Measurements from ENCODE around the gene HIRA. TPM values are rescaled to one million over a fixed set of nuclear protein-coding genes. Genes with fewer than 3 reads are reported as not detected.

The HIRA gene
- total and polyA plus RNA-seq, 2 experiments from 2014 or later, result 9.4 to 58.3 TPM

GRCh38 chr22:19303785-19304184 is 127.7 kb downstream of the HIRA start:
- Histone ChIP-seq H3K36me3 (ENCODE audit: insufficient read depth) (no peaks in the 10 kb centered on the region), H3K4me3 (no peak overlapping the region), H3K9me2 (ENCODE audit: insufficient read depth) (no peaks in the 10 kb centered on the region), H3K79me2 (replicated peaks; ENCODE audit: insufficient read depth) (no peaks in the 10 kb centered on the region), H3K27ac (ENCODE audit: low read depth) (no peak overlapping the region), H4K20me1 (replicated peaks; ENCODE audit: insufficient read depth) (0 out of 2 replicates have a peak, but pooled peaks cover 4% of the 10 kb centered on the region), H3K4me2 (no peak overlapping the region), H3F3A (replicated peaks; ENCODE audit: low read depth) (no peaks in the 10 kb centered on the region), H2AFZ (no peak overlapping the region), H3K27me3 (ENCODE audit: insufficient read depth) (no peaks in the 10 kb centered on the region), H3K4me1 (ENCODE audit: insufficient read depth) (no peaks in the 10 kb centered on the region)
- no peak for TF ChIP-seq ZNF114 (CRISPR knock-in tag; IDR thresholded peaks at IDR 0.05)
- TF ChIP-seq CREB1 (CRISPR knock-in tag; IDR thresholded peaks at IDR 0.05; ENCODE audit: low read depth), result no peak
- no peak for TF ChIP-seq EZH2 (IDR thresholded peaks at IDR 0.05; ENCODE audit: low read depth, unreplicated experiment)
- Mint-ChIP-seq H3K4me3 (no peak overlapping the region), H3K4me1 (no peaks in the 10 kb centered on the region), H3K27ac (no peak overlapping the region), H3K36me3 (ENCODE audit: low read depth) (no peaks in the 10 kb centered on the region), H3K9me3 (no peaks in the 10 kb centered on the region), H3K27me3 (ENCODE audit: insufficient read depth, low read depth, poor library complexity) (no peaks in the 10 kb centered on the region)
- ATAC-seq (no peak), DNase-seq (ENCODE audit: low spot score) (no peak)

- no peak for TF ChIP-seq NANOG (IDR thresholded peaks at IDR 0.05; ENCODE audit: borderline replicate concordance)
- no peak for TF ChIP-seq CREB1 (CRISPR knock-in tag; IDR thresholded peaks at IDR 0.05; ENCODE audit: low read depth)
- TF ChIP-seq JUNB (IDR thresholded peaks at IDR 0.05; ENCODE audit: unreplicated experiment), result no peak
- no peak for TF ChIP-seq EZH2phosphoT487 (IDR thresholded peaks at IDR 0.05; ENCODE audit: unreplicated experiment)
- TF ChIP-seq ZNF331 (CRISPR knock-in tag; IDR thresholded peaks at IDR 0.05; ENCODE audit: low read depth), result no peak
- no peak for TF ChIP-seq STAT1 (IDR thresholded peaks at IDR 0.05; ENCODE audit: unreplicated experiment)
- TF ChIP-seq ZNF114 (CRISPR knock-in tag; IDR thresholded peaks at IDR 0.05), result no peak
- Histone ChIP-seq H4K20me1 (replicated peaks; ENCODE audit: insufficient read depth) (no peaks in the 10 kb centered on the region), H3K27me3 (ENCODE audit: insufficient read depth) (peaks cover 3% of the 10 kb centered on the region; the same call in 1 of the 2 replicates), H3K36me3 (ENCODE audit: insufficient read depth) (no peaks in the 10 kb centered on the region), H3K4me3 (no peak overlapping the region), H2AFZ (no peak overlapping the region), H3F3A (replicated peaks; ENCODE audit: low read depth) (peaks cover 3% of the 10 kb centered on the region; the same call in 1 of the 2 replicates), H3K79me2 (replicated peaks; ENCODE audit: insufficient read depth) (no peaks in the 10 kb centered on the region), H3K9me2 (ENCODE audit: insufficient read depth) (no peaks in the 10 kb centered on the region), H3K4me1 (ENCODE audit: insufficient read depth) (peaks cover 13% of the 10 kb centered on the region), H3K27ac (ENCODE audit: low read depth) (no peak overlapping the region), H3K4me2 (no peak overlapping the region)
- ATAC-seq (no peak), DNase-seq (ENCODE audit: low spot score) (no peak)
- Mint-ChIP-seq H3K36me3 (ENCODE audit: low read depth) (no peaks in the 10 kb centered on the region; the same call in 2 of the 3 replicates), H3K4me1 (peaks cover 6% of the 10 kb centered on the region; the same call in 2 of the 3 replicates), H3K9me3 (no peaks in the 10 kb centered on the region; the same call in 2 of the 3 replicates), H3K27ac (no peak overlapping the region), H3K27me3 (ENCODE audit: insufficient read depth, low read depth, poor library complexity) (peaks cover 18% of the 10 kb centered on the region), H3K4me3 (no peak overlapping the region)
These were observed 135.8 kb downstream of the HIRA start for GRCh38 chr22:19295733-19296132.

DNA sequence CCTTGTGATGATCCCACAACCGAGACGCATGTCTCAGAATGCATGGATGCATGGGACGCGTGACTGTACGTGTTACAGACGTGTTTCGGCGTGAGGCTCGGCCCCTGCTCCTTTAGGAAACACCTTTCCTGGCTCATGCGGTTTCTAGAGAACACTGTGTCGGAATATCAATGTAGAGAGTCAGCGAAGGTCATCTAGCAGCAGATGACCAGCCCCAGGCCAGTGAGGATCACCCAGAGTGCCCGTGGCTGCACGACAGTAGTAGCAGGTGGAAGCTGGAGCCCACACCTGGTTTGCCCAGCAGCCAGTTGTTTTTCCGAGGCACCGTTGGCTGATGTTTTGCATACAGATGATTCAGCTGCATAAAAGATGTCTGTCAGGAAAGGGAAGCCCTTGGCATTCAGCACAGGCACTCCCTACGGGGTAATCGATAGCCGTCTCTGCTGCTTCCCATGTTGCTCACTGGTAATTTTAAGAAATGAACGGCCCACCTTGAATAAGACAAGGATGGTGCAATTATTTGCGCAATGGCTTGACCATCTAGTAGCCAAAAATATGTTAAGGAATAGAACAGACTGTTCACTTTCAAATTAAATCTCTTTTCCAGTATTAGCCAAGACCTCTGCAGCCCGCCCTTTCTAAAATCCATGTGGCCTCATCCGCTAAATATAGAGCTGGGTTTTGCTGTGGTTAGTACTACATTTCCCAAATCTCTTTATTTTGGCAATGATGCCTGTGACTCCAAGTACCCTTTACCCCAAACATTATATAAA is 138.9 kb downstream of the HIRA start:
- no peaks in the 10 kb centered on the region; the same call in 2 of the 3 replicates for H3K9me3 Mint-ChIP-seq
- ATAC-seq, result no peak
- H3K79me2 ChIP-seq (replicated peaks; ENCODE audit: insufficient read depth), result 0 out of 2 replicates have a peak, but pooled peaks cover 4% of the 10 kb centered on the region
- no peak for TF ChIP-seq EZH2phosphoT487 (IDR thresholded peaks at IDR 0.05; ENCODE audit: unreplicated experiment)
- TF ChIP-seq ZNF114 (CRISPR knock-in tag; IDR thresholded peaks at IDR 0.05), result no peak
- no peak for TF ChIP-seq CREB1 (CRISPR knock-in tag; IDR thresholded peaks at IDR 0.05; ENCODE audit: low read depth)
- TF ChIP-seq JUNB (IDR thresholded peaks at IDR 0.05; ENCODE audit: unreplicated experiment), result no peak
- no peak for TF ChIP-seq POLR2AphosphoS5 (IDR thresholded peaks at IDR 0.05; ENCODE audit: low read depth)
- TF ChIP-seq STAT1 (IDR thresholded peaks at IDR 0.05; ENCODE audit: unreplicated experiment), result no peak
- no peak for TF ChIP-seq CTCF (conservative IDR thresholded peaks at IDR 0.05; ENCODE audit: low read depth in 2 of 2)
- no peak for TF ChIP-seq ZNF331 (CRISPR knock-in tag; IDR thresholded peaks at IDR 0.05; ENCODE audit: low read depth)

More for the DNA sequence above, 138.9 kb downstream of the HIRA start:
- Mint-ChIP-seq H3K36me3 (ENCODE audit: low read depth) (no peaks in the 10 kb centered on the region; the same call in 2 of the 3 replicates), H3K4me1 (peaks cover 23% of the 10 kb centered on the region), H3K4me3 (peak overlapping the region; percentile 90), H3K27me3 (ENCODE audit: insufficient read depth, low read depth, poor library complexity) (peaks cover 19% of the 10 kb centered on the region), H3K27ac (no peak overlapping the region)
- Histone ChIP-seq H3K9me2 (ENCODE audit: insufficient read depth) (no peaks in the 10 kb centered on the region), H3K27ac (ENCODE audit: low read depth) (no peak overlapping the region), H2AFZ (peak overlapping the region; percentile 100), H4K20me1 (replicated peaks; ENCODE audit: insufficient read depth) (no peaks in the 10 kb centered on the region), H3K4me3 (peak overlapping the region; percentile 88), H3K4me1 (ENCODE audit: insufficient read depth) (peaks cover 25% of the 10 kb centered on the region), H3F3A (replicated peaks; ENCODE audit: low read depth) (peaks cover 3% of the 10 kb centered on the region; the same call in 1 of the 2 replicates), H3K4me2 (peak overlapping the region; percentile 94), H3K27me3 (ENCODE audit: insufficient read depth) (peaks cover 16% of the 10 kb centered on the region), H3K36me3 (ENCODE audit: insufficient read depth) (no peaks in the 10 kb centered on the region)
- DNase-seq (ENCODE audit: low spot score), result no peak
